Stimulated activated CD8-positive, alpha-beta memory T cell treated with anti-CD3 and anti-CD28 coated beads, Interleukin-4, amount 100 ng/mL, for 4 hours (primary cell): ENCODE results near the gene XAGE3.
"Not testable (repeated sequence)": the region's sequence is repeated elsewhere in the genome, so short reads cannot be mapped to it uniquely, and the experiment has no call there.

Experiments used
- DNase-seq, 2 donors: peaks; one replicate each; pipeline ENCODE4 v3.0.0-alpha.2; 2020; ENCODE audit warnings: low read depth in 2 of 2, low spot score in 1 of 2

The XAGE3 gene

GRCh38 chrX:52843619-52844018 lies 24.3 kb downstream of the XAGE3 start:
- DNase-seq, result not testable (repeated sequence)

GRCh38 chrX:52839137-52839536 lies 28.7 kb downstream of the XAGE3 start:
- DNase-seq, result no peak

- DNase-seq, result no peak
Observed at GRCh38 chrX:52830551-52830950, 37.3 kb downstream of the XAGE3 start.

- no peak for DNase-seq
Observed at GRCh38 chrX:52824608-52825007, 43.3 kb downstream of the XAGE3 start.

- DNase-seq, result no peak
Observed at GRCh38 chrX:52821079-52821760, 46.7 kb downstream of the XAGE3 start.

- DNase-seq, result no peak
Observed at GRCh38 chrX:52819788-52820187, 48.1 kb downstream of the XAGE3 start.
